ENCODE data around the gene NNAT. TPM values are rescaled to one million over a fixed set of nuclear protein-coding genes. Genes with fewer than 3 reads are reported as not detected.

Gene NNAT
- total RNA-seq, 1 donor from 2014 or later: 8.3 TPM

- intact Hi-C loops (cut with DNase I): no loop called here
- no peak overlapping the region for H3K27ac ChIP-seq
- H3K4me1 ChIP-seq: no peaks in the 10 kb centered on the region
- TF ChIP-seq POLR2AphosphoS5 (IDR thresholded peaks at IDR 0.05; ENCODE audit: insufficient read depth in 1 of 2, low read depth in 1 of 2) (no peak), POLR2A (IDR thresholded peaks at IDR 0.05) (no peak), CTCF (IDR thresholded peaks at IDR 0.05) (no peak)
- no peaks in the 10 kb centered on the region for H3K27me3 ChIP-seq
- H3K9me3 ChIP-seq: no peaks in the 10 kb centered on the region
- H3K36me3 ChIP-seq: no peaks in the 10 kb centered on the region
- no peak overlapping the region for H3K4me3 ChIP-seq
- DNase-seq (ENCODE audit: extremely low spot score in 2 of 2): no peak
Measured at GRCh38 chr20:37502654-37503053, 18.4 kb upstream of the NNAT start.

- H3K36me3 ChIP-seq: no peaks in the 10 kb centered on the region
- intact Hi-C loops (cut with DNase I): no loop called here
- no peaks in the 10 kb centered on the region for H3K4me1 ChIP-seq
- H3K27me3 ChIP-seq: no peaks in the 10 kb centered on the region
- H3K4me3 ChIP-seq: no peak overlapping the region
- no peaks in the 10 kb centered on the region for H3K9me3 ChIP-seq
- no peak for TF ChIP-seq POLR2A (IDR thresholded peaks at IDR 0.05)
- TF ChIP-seq CTCF (IDR thresholded peaks at IDR 0.05): no peak
- TF ChIP-seq POLR2AphosphoS5 (IDR thresholded peaks at IDR 0.05; ENCODE audit: insufficient read depth in 1 of 2, low read depth in 1 of 2): no peak
- DNase-seq (ENCODE audit: extremely low spot score in 2 of 2): no peak
- no peak overlapping the region for H3K27ac ChIP-seq
Measured at GRCh38 chr20:37503256-37503927, 17.7 kb upstream of the NNAT start.

- Histone ChIP-seq H3K4me3 (no peak overlapping the region), H3K9me3 (no peaks in the 10 kb centered on the region), H3K4me1 (no peaks in the 10 kb centered on the region), H3K27ac (no peak overlapping the region), H3K27me3 (no peaks in the 10 kb centered on the region), H3K36me3 (peaks cover 0 to 6% of the 10 kb centered on the region in 2 donors)
- intact Hi-C loops (cut with DNase I): no loop called here
- no peak for DNase-seq (ENCODE audit: extremely low spot score in 2 of 2)
- TF ChIP-seq CTCF (IDR thresholded peaks at IDR 0.05): no peak
- TF ChIP-seq POLR2AphosphoS5 (IDR thresholded peaks at IDR 0.05; ENCODE audit: insufficient read depth in 1 of 2, low read depth in 1 of 2): no peak
- TF ChIP-seq POLR2A (IDR thresholded peaks at IDR 0.05): no peak
Measured at GRCh38 chr20:37504404-37505096, 16.5 kb upstream of the NNAT start.

- Histone ChIP-seq H3K27me3 (no peaks in the 10 kb centered on the region), H3K36me3 (peaks cover 0 to 11% of the 10 kb centered on the region in 2 donors), H3K4me3 (no peak overlapping the region), H3K9me3 (no peaks in the 10 kb centered on the region), H3K27ac (no peak overlapping the region), H3K4me1 (no peaks in the 10 kb centered on the region)
- TF ChIP-seq CTCF (IDR thresholded peaks at IDR 0.05) (no peak), POLR2A (IDR thresholded peaks at IDR 0.05) (no peak), POLR2AphosphoS5 (IDR thresholded peaks at IDR 0.05; ENCODE audit: insufficient read depth in 1 of 2, low read depth in 1 of 2) (no peak)
- intact Hi-C loops (cut with DNase I): no loop called here
- no peak for DNase-seq (ENCODE audit: extremely low spot score in 2 of 2)
Measured at GRCh38 chr20:37505263-37506151, 15.5 kb upstream of the NNAT start.
